Myocyte (in vitro differentiated cells): Measurements from ENCODE around the gene SPATA21. TPM values are rescaled to one million over a fixed set of nuclear protein-coding genes. Genes with fewer than 3 reads are reported as not detected.
"Not testable (repeated sequence)": the region's sequence is repeated elsewhere in the genome, so short reads cannot be mapped to it uniquely, and the experiment has no call there.

Experiments used
- DNase-seq: peaks from one replicate; pipeline ENCODE4 v3.0.0-alpha.2; 2012; ENCODE audit warnings: low read depth
- total RNA-seq: library from RNA; depleted of rRNA; stranded (reverse); fragments of >200 nt; gene quantifications from 2 replicates; pipeline ENCODE4 v1.2.3, GENCODE V29; 2014

The SPATA21 gene
- total RNA-seq, 1 donor from 2014 or later = not detected

DNA sequence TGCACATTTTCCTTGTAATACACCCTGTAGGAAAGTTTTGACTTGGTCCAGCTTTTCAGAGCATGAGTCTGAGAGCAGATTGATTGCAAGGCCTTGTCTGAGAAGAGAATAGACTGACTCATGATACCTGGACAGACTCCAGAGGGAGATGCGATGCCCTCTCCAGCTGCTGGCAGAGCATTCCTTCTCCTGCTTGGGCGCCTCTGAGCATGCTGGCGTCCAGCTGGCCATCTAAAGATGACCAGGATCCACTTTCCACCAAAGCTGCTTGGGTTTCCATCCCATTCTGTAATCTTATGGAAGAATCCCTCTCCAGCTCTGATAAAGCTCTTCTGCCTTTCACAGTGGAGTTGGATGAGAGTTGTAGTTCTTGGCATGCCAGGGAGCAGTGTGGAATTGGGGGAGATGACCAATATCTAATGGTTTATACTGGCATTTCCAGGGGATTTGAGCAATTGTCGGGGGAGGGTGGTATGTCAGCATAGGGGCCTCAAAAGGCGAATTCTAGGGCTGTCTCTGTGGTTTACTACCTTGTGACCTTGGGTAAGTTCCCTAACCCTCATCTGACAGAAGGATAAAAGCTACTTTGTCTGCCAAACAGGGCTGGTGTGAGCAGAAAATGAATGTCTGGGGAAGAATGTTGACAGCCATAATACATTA is 50.6 kb downstream of the SPATA21 start:
- DNase-seq = peak; percentile 95

DNA sequence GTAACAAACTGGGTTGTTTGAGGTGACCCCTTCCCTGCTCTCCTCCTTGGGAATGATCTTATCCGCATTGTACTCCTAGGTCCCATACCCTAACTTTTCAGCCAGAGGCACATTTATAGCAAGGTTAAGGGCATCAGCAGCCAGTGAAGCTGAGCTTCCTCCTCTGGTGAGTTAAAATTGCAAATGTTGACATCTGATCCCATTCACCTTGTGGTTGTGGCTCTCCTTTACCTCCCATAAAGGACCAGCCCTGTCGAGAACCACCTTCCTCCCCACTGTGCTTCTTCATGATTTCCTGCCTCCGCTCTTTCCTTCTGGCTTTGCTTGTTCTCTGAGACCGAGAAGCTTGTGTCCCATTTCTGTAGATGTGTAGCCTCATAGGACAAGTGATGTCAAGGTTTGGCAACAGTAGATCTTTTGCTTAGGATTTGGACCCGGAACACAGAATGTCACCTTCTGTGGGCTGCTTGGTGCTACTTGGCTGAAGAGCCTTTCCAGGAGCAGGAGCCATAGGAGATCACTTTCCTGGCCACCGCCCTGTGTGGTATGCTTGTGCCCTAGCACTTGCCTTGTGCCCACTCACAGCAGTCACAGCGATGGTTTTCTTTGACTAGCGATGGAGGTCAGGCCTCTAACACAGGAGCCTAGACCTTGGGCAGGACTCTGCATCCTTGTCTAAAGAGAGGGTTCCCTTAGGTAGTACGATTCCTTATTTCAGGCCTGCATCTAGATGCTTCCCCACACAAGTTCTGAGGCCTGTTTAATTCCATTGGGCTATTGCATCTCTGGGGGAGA is 51.4 kb downstream of the SPATA21 start:
- DNase-seq = no peak

DNA sequence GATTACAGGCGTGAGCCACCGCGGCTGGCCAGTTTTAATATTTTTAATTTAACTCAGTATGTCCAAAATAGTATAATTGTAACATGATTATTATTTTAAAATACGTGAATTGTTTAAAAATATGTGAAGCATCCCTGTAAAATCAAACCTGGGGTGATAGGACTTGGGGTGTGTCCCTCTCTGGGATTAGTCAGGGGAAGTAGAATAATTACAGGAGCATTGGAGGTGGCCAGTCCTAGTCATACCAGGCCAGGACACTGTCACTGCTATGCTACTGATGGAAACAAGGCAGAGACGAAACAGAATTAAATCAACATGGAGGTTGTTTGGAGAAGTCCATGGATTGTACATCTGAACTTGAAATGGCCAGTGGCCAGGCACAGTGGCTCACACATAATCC is 53.3 kb downstream of the SPATA21 start:
- no peak for DNase-seq

DNA sequence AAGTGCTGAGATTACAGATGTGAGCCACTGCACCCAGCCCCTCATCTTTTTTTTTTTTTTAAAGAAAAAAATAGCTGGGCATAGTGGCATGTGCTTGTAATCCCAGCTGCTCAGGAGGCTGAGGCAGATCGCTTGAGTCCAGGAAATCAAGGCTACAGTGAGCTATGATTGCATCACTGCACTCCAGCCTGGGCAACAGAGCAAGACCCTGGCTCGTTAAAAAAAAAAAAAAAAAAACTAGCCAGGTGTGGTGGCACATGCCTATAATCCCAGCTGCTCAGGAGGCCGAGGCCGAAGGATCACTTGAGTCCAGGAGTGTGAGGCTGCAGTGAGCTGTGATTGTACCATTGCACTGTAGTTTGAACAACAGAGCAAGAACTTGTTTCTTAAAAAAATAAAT is 56.4 kb downstream of the SPATA21 start:
- DNase-seq = no peak

DNA sequence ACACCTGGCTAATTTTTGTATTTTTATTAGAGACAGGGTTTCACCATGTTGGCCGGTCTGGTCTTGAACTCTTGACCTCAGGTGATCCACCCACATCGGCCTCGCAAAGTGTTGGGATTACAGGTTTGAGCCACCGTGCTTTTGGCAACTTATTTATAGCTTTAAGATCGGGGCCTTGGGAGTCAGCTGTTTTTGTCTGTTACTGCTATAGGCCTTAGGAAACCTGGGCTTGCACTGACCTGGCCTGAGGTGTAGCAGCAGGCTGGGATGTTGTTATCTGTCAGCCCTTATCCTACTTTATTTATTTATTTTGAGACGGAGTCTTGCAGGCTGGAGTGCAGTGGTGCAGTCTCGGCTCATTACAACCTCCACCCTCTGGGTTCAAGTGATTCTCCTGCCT is 58.8 kb downstream of the SPATA21 start:
- DNase-seq = no peak

DNA sequence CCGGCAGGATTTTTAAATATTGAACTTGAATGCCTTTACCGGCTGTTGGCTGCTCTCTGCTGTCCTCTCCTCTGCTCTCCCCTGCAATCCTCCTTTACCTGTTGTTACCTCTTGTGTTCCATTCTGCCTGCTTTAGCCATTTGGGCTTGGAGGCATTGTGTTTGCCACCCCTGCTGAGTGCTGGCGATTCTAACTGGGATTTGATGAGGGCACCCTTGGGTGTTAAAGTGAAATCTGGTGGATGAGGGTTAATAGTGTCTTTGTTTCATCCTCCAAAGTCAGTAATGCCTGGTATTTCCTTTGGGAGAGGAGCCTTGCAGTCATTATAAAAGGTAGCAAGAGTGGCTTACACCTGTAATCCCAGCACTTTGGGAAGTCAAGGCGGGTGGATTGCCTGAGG is 60.3 kb downstream of the SPATA21 start:
- DNase-seq = no peak

DNA sequence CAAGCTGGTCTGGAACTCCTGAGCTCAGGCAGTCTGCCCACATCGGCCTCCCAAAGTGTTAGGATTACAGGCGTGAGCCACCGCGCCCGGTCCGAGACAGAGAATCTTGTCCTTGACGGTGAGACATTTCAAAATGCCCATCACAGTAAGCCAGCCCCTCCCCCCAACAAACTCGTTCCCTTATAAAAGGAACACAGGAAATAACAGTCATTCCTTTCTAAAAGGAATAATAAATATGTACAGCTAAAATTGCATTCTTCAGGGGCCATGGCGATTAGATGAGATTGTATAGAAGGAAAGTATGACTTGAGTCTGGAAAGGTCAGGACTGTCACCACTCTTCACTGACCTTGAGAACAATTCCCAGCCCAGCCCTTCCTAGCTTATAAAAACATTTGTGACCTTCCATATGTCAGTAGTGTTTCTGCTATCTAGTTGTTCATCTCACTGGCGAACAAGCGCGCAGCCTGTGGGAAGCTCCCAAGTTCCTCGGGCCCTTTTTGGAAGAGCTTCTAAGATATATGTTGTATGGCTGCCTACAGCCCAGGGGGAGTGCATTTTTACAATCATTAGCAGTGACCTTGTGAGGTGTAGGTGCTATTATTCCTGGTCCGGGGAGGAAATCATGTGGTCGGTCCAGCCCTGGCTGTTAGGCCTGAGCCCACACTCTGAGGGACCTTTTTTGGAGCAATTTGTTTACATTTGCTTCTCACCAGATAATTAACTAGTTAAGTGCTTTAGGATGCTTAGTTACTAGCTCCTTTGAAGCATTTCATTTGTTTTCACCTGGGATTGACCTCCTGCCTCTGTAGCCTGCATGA is 61.5 kb downstream of the SPATA21 start:
- DNase-seq = no peak

DNA sequence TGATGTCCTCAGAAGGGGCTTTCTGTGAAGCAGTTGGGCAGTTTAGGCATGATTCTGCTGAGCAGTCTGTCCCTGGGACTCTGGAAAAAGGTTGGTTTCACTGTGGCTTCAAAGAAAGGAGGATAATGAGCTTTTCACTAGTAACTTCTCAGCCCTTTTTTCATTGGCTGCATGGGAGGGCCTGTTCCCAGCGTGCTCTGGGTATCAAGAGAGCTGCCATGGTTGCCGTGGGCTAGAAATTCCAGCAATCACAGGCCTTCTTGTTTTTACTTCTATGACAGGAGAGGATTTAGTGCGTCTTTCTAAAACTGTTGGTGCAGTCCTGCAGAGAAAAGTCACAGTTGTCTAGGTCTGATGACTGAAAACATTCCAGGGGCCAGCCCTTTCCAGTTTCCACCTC is 63.0 kb downstream of the SPATA21 start:
- DNase-seq = no peak

DNA sequence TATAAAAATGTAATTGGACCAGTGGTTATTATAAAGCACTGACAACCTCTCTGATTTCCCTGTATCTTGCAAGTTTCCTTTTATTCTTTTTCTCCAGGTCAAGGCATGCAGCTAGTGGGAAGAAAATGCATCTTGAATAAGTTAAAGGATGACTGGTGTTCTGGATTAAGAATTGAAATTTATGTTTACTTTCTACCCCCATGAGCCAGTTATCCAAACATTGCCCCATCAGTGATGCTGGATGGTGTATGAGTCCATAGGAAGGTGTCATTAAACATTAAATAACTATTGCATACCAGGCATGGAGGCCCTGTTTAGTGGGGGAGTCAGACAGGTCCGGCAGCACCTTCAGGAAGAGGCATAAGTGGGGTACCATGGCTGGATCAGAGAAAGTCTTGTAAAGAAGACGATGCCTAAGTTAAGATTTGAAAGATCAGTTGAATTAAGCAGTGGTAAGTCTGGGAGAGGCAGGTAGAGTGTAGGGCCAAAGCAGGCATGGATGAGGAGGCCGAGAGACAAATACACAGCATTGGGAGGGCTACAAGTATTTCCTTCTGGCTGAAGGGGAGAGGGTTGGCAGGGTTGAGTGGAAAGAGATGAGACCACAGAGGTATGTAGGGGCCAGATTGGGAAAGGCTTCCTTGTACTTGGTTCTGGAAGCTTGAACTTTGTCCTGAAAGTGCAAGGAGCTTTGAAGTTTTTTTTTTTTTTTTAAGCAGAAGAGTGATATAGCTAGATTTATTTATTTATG is 64.5 kb downstream of the SPATA21 start:
- no peak for DNase-seq

DNA sequence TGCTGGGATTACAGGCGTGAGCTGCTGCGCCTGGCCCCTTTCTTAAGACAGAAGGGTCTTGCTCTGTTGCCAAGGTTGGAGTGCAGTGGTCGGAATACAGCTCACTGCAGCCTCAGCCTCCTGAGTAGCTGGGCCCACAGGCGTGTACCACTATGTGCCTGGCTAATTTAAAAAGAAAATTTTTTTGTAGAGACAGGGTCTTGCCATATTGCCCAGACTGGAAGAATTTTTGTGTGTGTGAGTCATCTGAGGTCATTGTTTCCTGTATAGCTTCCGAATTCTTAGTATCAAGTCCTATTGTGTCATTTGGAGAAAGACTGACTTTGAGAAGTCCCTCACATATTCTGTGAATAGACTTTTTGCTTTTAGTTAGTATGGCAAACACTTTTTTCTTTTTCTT is 65.5 kb downstream of the SPATA21 start:
- DNase-seq = no peak

DNA sequence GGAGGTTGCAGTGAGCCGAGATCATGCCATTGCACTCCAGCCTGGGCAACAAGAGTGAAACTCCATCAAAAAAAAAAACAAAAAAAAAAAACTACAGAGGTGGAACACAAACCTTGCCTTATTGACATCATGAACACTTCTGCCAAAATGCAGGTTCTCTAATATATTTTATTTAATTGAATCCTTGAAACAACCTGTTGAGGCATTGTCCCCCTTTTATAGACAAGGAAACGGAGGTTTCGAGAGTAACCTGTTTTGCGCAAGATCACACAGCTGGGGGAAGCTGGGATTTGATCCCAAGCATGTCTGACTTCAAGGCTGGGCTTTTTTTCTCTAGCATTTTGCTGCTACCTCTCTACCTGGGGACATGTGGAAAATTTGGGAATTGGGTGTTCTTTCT is 67.4 kb downstream of the SPATA21 start:
- no peak for DNase-seq

DNA sequence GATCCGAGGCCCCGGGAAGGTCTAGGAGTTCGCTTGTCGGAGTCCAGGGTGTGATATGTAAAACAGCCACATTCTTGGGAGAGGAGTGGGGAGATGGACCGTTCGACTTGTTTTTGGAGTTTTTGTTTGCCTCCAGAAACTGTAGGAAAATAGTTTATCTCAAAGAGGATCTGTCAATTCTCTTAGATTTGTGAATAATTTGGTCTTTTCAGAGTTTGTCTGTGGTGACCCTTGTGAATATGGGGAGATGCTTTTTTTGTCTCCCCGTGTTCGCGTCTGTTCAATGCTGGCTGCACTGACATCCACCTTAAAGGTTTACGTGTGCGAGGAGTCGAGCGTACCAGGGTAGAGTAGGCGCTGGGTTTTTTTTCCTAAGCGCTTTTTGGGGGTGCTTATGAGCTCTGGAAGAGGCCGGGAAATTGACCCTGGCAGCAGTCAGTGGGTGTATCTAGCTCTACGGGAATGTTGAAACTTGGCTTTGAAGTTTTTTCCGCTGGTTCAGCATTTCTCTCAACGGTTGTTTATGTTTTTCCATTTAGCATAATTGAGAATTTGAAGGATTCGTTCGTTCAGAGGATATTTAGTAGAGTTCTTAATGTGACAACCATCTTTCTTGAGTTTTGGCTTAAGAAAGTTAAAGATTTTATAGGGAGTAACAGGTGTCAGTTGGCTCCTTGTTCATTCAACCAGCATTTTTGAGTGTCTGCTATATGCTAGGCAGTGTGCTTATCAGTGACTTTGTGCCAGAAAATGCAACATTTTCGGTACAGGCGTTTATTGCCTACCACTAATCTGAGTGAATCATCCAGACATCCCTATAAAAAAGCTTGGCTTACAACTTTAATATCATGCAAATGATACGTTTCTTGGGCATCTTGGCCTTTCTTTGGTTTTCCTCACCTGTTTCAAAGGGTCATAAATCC is 69.0 kb downstream of the SPATA21 start:
- no peak for DNase-seq

DNA sequence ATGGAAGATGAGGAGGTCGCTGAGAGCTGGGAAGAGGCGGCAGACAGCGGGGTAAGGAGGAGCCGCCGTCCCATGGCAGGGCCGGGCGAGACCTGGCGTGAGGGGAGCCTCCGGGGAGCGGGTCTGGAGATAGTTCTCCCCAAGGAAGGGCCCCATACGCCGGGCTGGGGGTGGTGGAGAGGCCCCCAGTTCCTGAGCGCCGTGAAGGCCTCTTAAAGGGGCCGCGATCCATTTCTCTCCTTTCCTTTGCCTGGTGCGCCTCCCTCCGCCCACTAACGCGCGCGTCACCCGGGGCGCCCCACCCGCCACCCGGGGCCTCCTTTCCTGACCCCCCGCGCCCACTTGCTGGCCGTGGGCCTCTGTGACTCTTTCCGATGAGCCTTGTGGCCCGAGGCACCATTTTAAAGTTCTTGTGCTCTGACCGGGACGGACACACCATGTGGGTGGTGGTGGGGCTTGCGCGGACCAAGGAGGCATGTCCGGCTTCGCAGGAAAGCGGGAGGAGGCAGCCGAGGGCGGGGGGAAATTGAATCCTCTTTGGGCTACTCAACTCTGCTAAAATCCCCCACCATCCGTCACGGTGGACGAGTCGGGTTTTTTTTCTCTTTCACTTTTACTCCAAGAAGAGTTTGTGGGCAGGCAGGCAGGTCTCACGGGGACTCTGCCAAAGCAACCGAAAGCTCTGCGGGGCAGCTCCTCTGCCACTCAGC is 69.8 kb downstream of the SPATA21 start:
- peak; percentile 90 for DNase-seq

DNA sequence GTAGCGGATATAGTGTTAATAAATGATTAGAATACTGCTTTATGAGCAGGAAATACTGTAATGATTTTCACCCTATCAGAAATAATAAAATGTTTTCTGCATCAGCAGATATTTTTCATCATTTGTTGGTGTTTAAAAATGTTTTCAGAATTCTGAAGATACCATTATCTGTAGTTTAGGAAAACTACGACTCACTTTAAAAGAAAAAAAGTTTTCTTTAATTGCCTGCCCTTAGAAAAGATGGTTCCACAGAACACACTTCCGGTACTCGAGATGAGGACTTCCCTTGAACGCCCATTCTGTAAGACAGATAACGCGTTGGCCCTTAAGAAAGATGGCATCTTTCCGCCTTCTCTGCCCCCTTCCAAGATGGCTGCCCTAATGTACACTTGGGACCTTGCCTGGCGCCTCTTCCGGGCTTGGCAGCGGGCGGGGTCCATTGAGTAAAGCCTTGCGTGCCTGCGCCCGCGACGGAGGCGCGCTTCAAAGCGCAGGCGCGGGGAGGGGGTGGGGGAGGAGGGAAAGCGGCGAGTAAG is 70.4 kb downstream of the SPATA21 start, which contains the start of gene SZRD1:
TSS of gene SZRD1 (plus strand) at position 521 of the 536 bp plus-strand sequence. CDS start 16 bp downstream, outside the sequence.
- DNase-seq = peak; percentile 99

DNA sequence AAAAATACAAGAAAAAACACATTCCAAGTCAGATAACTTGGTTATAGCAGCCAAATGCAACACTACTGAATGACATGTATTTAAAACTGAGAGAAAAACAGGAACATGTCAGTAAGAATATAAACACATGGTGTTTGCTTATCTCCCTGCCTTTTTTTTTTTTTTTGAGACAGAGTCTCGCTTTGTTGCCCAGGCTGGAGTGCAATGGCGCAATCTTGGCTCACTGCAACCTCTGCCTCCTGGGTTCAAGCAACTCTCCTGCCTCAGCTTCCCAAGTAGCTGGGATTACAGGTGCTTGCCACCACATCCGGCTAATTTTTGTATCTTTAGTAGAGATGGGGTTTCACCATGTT is 72.1 kb downstream of the SPATA21 start:
- not testable (repeated sequence) for DNase-seq

DNA sequence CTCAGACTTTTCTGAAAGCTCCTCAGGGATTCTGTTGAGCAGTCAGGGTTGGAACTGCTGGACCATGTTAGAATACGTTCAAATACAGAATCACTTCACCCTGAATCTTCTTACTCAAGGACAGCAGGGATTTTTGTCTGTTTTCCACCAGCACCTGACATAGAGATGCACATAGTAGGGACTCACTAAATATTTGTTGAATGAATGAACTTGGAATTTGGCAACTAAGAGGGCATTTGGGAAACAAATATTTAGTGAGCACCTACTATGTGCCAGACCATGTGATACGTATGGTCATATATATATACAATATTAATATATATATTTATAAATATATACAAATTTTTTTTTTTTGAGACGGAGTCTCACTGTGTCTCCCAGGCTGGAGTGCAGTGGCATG is 80.4 kb downstream of the SPATA21 start:
- DNase-seq = no peak

DNA sequence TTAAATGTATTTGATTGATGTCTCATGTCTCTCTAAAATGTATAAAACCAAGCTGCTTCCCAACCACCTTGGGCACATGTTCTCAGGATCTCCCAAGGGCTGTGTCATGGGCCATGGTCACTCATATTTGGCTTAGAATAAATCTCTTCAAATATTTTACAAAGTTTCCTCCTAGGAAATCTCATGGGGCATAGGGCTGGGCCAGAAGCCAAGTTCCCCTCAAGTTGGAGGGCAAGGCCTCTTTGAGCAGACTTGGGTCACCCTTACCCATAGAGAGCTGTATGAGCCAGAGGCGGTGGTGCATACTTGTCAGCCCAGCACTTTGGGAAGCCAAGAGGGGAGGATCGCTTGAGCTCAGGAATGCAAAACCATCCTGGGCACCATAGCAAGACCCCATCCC is 82.6 kb downstream of the SPATA21 start:
- no peak for DNase-seq

DNA sequence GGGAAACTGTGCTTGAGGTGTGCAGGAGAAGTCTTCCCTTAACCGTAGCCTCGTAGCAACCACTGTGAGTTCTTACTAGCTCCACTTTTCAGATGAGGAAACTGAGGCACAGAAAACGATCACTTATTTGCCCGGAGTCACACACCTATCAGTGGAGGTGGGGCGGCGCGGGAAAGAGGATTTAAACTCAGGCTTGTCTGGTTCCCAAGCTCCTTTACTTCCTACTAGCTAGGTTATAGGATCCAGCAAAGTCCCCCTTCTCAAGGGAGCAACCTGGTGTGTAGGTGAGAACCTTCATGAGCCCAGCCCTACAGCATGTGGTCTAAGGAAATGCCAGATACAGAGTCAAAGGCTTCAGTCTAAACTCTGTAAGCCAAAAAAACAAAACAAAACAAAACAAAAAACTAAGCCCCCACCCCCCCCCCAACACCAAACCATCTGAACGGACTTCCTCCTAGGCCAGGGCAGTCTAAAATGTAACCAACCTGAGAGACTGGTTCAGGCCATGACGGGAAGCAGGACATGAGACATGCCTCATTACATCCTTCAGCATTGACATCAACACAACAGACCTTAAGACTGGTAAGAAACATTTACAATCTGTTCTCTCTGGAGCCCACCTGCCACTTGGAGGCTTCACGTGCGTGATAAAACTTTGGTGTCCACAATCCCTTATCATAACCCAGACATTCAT is 84.2 kb downstream of the SPATA21 start:
- DNase-seq = peak; percentile 3
